Stromal cell of bone marrow (primary cell): ENCODE results near the gene BUD23.
A peak's percentile ranks its signal among the peaks of the same experiment; 100 is the strongest.
"Not testable (repeated sequence)": the region's sequence is repeated elsewhere in the genome, so short reads cannot be mapped to it uniquely, and the experiment has no call there.

Experiments
- DNase-seq: peaks from one replicate; pipeline ENCODE4 v3.0.0-alpha.2; 2012; ENCODE audit warnings: low read depth

The BUD23 gene, protein sequence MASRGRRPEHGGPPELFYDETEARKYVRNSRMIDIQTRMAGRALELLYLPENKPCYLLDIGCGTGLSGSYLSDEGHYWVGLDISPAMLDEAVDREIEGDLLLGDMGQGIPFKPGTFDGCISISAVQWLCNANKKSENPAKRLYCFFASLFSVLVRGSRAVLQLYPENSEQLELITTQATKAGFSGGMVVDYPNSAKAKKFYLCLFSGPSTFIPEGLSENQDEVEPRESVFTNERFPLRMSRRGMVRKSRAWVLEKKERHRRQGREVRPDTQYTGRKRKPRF

GRCh38 chr7:73683056-73683787, at the start of gene BUD23, which contains the start of gene DNAJC30:
BUD23 (plus strand) TSS chr7:73683597; CDS start chr7:73683626, 29 bp downstream.
DNAJC30 (minus strand) TSS chr7:73683453; CDS start chr7:73683423, 30 bp downstream.
- DNase-seq = peak; percentile 91

- no peak for DNase-seq
Measured at GRCh38 chr7:73633844-73634243, 49.6 kb upstream of the BUD23 start.

DNA sequence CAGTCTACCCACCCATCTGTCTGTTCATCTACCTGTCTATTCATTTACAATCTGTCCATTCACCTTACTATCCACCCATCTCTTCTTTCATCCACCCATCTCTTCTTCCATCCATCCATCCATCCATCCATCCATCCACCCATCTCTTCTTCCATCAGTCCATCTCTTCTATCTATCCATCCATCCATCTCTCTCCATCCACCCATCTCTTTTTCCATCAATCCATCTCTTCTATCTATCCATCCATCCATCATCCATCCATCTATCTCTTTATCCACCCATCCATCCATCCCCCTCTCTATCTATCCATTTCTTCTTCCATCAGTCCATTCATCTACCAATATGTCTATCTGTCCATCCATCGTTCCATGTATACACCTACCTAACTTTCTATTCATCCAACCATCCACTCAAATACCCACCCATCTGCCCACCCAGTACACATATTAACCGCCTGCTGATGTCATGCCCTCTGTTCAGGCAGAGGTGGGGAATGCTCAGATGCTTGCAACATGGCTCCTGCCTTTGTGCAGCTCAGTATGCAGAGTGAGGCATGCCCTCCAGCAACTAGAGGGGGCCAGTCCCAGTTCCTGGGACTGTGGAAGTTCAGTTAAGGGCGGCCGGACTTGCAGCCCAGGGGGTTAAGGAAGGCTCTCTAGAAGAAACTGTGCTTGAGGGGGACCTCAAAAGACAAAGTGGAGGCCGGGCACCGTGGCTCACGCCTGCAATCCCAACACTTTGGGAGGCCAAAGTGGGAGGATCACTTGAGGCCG, 47.8 kb upstream of the BUD23 start:
- no peak for DNase-seq

DNA sequence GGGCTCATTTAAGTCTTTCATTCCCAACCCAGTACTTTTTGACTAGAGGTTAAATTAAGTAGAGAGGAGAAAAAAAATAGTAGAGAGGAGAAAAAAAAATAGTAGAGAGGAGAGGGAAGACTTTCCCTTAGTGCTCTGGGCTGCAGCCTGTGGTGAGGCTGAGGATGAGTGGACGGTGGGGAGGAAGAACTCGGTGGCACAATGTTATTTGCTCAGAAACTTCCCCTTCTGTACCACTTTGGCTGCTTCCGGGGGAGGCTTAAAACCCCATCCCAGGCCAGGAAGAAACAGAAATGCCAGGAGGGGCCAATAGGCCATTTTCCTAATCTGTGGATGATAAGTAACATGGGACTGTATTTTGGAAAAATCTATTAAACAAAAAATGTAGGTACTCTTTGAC, 44.5 kb upstream of the BUD23 start:
- DNase-seq = no peak

DNA sequence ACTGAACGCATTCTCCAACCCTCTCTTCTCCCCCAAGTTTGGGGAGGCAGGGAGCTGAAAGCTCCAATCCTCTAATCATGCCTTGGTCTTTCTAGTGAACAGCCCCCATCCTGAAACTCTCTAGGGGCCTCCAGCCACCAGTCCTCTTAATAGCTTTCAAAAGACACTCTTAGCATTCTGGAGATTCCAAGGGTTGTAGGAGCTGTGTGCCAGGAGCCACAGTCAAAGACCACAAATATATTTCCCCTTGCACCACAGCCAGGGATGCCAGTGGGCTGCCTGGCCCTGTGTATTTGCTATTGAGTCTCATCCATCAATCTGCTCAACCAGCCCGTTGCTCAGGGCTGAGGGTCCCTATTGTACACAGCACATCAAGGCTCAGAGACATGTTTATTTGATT, 40.6 kb upstream of the BUD23 start:
- DNase-seq = no peak

GRCh38 chr7:73644688-73645286, 38.6 kb upstream of the BUD23 start:
- DNase-seq = no peak

- DNase-seq = no peak
Measured at GRCh38 chr7:73645643-73646174, 37.7 kb upstream of the BUD23 start.

DNA sequence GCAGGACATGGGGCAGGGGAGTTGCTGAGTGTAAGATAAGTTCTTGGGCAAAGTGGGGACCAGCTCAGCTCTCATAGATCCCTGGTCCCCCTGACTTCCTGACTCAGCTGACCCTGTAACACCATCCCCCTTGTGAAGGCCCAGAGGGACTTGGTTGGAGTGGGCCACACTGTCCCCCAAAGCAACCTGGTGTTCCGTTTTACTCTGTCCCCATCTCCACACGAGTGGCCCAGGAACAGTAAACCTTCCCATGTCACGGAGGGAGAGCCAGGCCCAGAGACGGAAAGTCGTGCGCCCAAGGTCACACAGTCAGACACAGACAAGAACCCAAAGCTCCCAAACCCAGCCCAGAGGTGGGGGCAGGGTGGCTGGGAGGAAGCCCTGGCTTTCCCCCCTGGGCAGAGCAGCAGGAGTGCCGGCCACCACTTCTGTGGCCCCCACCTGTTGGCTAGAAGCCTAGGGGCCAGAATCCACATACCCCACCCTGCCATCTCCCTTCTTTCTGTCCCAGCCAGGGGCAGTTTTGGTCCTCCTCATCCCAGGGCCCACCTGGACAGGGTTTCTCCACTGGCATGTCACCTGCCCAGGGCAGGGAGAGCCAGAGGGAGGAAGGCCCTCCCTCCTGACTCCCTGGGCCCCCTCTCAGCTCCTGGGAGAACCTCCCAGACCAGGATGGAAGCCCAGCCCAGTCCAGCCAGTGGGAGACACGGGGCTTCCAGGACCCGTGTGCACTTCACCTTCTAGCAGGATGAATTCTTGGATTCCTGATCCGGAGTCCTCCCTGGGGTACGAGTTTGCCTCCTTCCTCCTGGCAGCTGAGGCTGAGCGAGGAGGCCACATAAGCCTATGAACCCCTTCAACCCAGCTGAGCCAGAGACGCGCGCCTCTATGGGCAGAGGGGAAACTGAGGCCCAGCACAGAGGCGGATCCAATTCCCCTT, 36.3 kb upstream of the BUD23 start:
- DNase-seq = no peak

- no peak for DNase-seq
Measured at GRCh38 chr7:73647725-73648592, 35.4 kb upstream of the BUD23 start.

DNA sequence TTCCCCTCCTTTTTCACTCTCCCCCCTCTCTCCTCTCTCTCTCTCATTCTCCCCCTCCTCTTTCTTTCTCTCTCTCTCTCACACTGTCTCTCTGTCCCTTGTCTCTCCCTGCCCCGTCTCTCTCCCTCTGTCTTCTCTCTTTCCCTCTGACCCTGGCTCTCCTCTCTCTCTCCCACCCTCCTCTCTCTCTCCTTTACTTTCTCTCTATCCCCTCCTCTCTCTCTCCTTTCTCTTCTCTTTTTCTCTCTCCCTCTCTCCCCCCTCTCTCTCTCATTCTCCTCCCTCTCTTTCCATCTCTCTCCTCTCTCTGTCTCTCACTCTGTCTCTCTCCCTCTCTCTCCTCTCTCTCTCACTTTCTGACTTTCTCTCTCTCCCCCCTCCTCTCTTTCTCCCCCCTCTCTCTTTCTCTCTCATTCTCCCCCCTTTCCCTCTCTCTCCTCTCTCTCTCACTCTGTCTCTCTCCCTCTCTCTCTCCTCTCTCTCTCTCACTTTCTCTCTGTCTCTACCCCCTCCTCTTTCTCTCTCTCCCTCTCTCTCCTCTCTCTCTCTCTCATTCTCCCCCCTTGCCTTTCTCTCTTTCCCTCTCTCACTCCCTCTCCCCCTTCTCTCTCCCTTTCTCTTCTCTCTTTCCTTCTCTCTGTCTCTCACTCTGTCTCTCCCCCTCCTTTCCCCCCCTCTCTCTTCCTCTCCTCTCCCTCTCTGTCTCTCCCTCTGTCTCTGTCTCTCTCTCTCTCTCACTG, 34.6 kb upstream of the BUD23 start:
- no peak for DNase-seq

DNA sequence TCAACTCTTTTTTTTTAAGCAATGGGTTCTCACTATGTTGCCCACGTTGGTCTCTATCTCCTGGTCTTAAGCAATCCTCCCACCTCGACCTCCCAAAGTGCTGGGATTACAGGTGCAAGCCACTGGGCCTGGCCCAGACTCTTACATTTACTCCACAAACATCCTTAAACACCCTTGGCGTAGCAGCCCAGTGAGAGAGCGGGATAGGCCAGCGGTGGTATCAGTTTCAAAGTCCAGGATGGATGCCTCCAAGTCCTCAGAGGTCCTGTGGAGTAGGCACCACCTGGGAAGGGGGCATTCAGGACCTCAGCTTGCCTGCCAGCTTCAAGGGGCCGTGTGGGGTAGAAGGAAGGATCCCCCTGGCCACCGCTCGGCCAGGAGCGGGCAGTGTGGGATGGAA, 33.8 kb upstream of the BUD23 start:
- DNase-seq = no peak

DNA sequence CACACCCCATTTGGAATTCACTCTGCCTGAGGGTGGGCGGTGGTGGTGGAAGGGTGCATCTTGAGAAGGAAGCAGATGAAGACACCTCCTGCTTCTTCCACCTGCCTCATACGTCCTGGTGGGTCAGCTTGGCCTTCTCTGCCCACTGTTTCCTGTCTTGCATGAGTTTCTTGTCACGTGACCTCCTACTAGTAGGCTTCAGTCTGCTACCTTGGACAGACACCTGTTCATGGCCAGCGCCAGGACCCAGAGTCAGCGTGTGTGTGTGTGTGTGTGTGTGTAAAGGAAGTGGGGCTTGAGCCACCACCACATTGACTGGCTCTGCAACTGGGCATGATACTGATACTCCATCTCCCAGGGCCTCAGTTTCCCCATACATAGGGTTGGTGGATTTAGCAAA, 32.9 kb upstream of the BUD23 start:
- no peak for DNase-seq

GRCh38 chr7:73652541-73652949, 30.9 kb upstream of the BUD23 start:
- DNase-seq = no peak

DNA sequence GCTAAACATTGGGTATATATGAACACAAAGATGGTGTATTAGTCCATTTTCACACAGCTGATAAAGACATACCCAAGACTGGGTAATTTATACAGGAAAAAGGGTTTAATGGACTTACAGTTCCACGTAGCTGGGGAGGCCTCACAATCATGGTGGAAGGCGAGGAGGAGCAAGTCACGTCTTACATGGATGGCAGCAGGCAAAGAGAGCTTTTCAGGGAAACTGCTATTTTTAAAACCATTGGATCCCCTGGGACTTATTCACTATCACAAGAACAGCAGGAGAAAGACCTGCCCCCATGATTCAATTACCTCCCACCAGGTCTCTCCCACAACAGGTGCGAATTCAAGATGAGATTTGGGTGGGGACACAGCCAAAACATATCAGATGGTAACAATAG, 28.1 kb upstream of the BUD23 start:
- DNase-seq = not testable (repeated sequence)

DNA sequence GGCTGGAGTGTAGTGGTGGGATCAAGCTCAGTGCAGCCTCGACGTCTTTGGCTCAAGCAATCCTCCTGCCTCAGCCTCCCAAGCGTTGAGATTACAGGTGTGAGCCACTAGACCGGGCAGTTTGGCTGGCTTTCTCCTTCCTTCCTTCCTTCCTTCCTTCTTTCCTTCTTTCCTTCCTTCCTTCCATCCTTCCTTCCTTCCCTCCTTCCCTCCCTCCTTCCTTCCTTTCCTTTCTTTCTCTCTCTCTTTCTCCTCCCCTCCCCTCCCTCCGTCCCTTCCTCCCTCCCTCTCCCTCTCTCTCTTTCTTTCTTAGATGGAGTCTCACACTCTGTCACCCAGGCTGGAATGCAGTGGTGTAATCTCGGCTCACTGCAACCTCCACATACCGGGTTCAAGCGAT, 23.4 kb upstream of the BUD23 start:
- DNase-seq = no peak

DNA sequence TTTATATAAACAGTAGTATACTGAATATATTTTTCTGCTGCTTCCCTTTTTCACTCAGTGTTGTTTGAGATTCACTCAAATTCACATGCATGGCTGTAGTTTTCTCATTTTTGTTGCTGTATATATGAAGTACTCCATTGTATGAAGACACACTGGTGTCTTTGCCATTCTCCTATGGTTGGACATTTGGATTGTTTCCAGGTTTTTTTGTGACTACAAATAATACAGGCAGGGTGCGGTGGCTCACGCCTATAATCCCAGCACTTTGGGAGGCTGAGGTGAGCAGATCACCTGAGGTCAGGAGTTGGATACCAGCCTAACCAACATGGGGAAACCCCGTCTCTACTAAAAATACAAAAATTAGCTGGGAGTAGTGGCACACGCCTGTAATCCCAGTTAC, 22.8 kb upstream of the BUD23 start:
- not testable (repeated sequence) for DNase-seq

GRCh38 chr7:73663033-73663432, 20.4 kb upstream of the BUD23 start:
- DNase-seq = no peak

GRCh38 chr7:73667344-73668102, 15.9 kb upstream of the BUD23 start, which contains the start of gene VPS37D:
VPS37D (plus strand) TSS chr7:73667831; CDS start chr7:73667959, 128 bp downstream.
- peak; percentile 79 for DNase-seq
